Thymus (tissue), 11 donors: Measurements from ENCODE around the gene NUP98. TPM values are rescaled to one million over a fixed set of nuclear protein-coding genes. Genes with fewer than 3 reads are reported as not detected.

ENCODE experiments used
- DNase-seq, 9 donors: peaks; one replicate each; pipeline ENCODE4 v3.0.0-alpha.2; 2013; ENCODE audit warnings: low spot score in 9 of 9, low read depth in 6 of 9, missing footprints in 1 of 9
- H3K27ac ChIP-seq, 2 donors: one replicate each; pipeline ENCODE4 v1.5.1; 2013; ENCODE audit warnings: control low read depth in 1 of 2, low read depth in 1 of 2, low read length in 1 of 2, mild to moderate bottlenecking in 1 of 2, moderate library complexity in 1 of 2
- H3K27me3 ChIP-seq, 2 donors: one replicate each; pipeline ENCODE4 v1.5.1; 2013; ENCODE audit warnings: low read length in 1 of 2; ENCODE audit not compliant: control insufficient read depth in 2 of 2, insufficient read depth in 1 of 2
- H3K36me3 ChIP-seq, 2 donors: one replicate each; pipeline ENCODE4 v1.5.1; 2013; ENCODE audit warnings: low read length in 1 of 2, mild to moderate bottlenecking in 1 of 2, moderate library complexity in 1 of 2; ENCODE audit not compliant: control insufficient read depth in 2 of 2, insufficient read depth in 2 of 2
- H3K4me1 ChIP-seq, 2 donors: one replicate each; pipeline ENCODE4 v1.5.1; 2013; ENCODE audit warnings: low read length in 2 of 2; ENCODE audit not compliant: control insufficient read depth in 2 of 2, insufficient read depth in 2 of 2
- H3K4me3 ChIP-seq, 2 donors: one replicate each; pipeline ENCODE4 v1.5.1; 2013; ENCODE audit warnings: low read length in 2 of 2, control low read depth in 1 of 2, mild to moderate bottlenecking in 1 of 2
- H3K9me3 ChIP-seq, 2 donors: one replicate each; pipeline ENCODE4 v1.5.1; 2013; ENCODE audit warnings: low read length in 1 of 2, mild to moderate bottlenecking in 1 of 2; ENCODE audit not compliant: control insufficient read depth in 2 of 2, insufficient read depth in 1 of 2
- whole genome bisulfite sequencing: extraction: QIAGEN DNeasy Blood & Tissue Kit; methylation state at CpG from one replicate; pipeline ENCODE4 v1.1.7; 2013; 5-methylcytosine and 5-hydroxymethylcytosine counted together
- polyA plus RNA-seq: library from polyadenylated mRNA; stranded (reverse); fragments of 200-250 nt; gene quantifications from one replicate; pipeline ENCODE4 v1.2.3, GENCODE V29; 2013
- total RNA-seq: library from RNA; stranded (reverse); fragments of 120-200 nt; gene quantifications from one replicate; pipeline ENCODE4 v1.2.4, GENCODE V29; 2013
- donor health status: healthy.

The NUP98 gene
- total and polyA plus RNA-seq, 2 donors = 23.0 to 59.0 TPM

GRCh38 chr11:3808861-3809623 is 11.7 kb upstream of the NUP98 start:
- Histone ChIP-seq H3K4me1 (peaks cover 0 to 12% of the 10 kb centered on the region in 2 donors), H3K27ac (peak overlapping the region in 1 of 2 donors; percentile 35), H3K9me3 (peaks cover 0 to 3% of the 10 kb centered on the region in 2 donors), H3K4me3 (peak overlapping the region; percentile 79 to 86), H3K27me3 (no peaks in the 10 kb centered on the region), H3K36me3 (peaks cover 4 to 6% of the 10 kb centered on the region in 2 donors)
- DNase-seq = peak in 6 of 9 donors; percentile 16 to 71 (median 38)
- WGBS = 25% methylated on average over 5 of the region's 5 CpGs

GRCh38 chr11:3807909-3808860 is 10.8 kb upstream of the NUP98 start, which contains the start of gene PGAP2:
Gene PGAP2, plus strand, starts transcription at chr11:3808560. Its CDS starts 2,700 bp downstream, at chr11:3811260.
- H3K9me3 ChIP-seq = peaks cover 0 to 3% of the 10 kb centered on the region in 2 donors
- H3K4me1 ChIP-seq = peaks cover 0 to 12% of the 10 kb centered on the region in 2 donors
- H3K4me3 ChIP-seq = peak within 1 kb of the TSS; percentile 79 to 86
- H3K27ac ChIP-seq = peak within 1 kb of the TSS; percentile 64 to 79
- H3K27me3 ChIP-seq = no peaks in the 10 kb centered on the region
- peaks cover 4 to 6% of the 10 kb centered on the region in 2 donors for H3K36me3 ChIP-seq
- under 1% methylated on average over 55 of the region's 55 CpGs for WGBS
- DNase-seq = peak in 7 of 9 donors; percentile 19 to 77 (median 52)

- 92% methylated on average over 11 of the region's 11 CpGs for WGBS
Observed at GRCh38 chr11:3803726-3804495, 6.6 kb upstream of the NUP98 start.

GRCh38 chr11:3802011-3802790 is 4.8 kb upstream of the NUP98 start:
- H3K4me1 ChIP-seq = peaks cover 0 to 6% of the 10 kb centered on the region in 2 donors
- H3K9me3 ChIP-seq = no peaks in the 10 kb centered on the region
- 98% methylated on average over 4 of the region's 4 CpGs for WGBS
- no peaks in the 10 kb centered on the region for H3K36me3 ChIP-seq
- H3K4me3 ChIP-seq = no peak overlapping the region
- H3K27ac ChIP-seq = no peak overlapping the region
- DNase-seq = no peak
- no peaks in the 10 kb centered on the region for H3K27me3 ChIP-seq

More at GRCh38 chr11:3803726-3804495, 6.6 kb upstream of the NUP98 start:
- Histone ChIP-seq H3K4me1 (peaks cover 0 to 10% of the 10 kb centered on the region in 2 donors), H3K9me3 (peaks cover 0 to 3% of the 10 kb centered on the region in 2 donors), H3K27me3 (no peaks in the 10 kb centered on the region), H3K36me3 (no peaks in the 10 kb centered on the region), H3K4me3 (no peak overlapping the region), H3K27ac (no peak overlapping the region)
- no peak for DNase-seq

- H3K36me3 ChIP-seq = no peaks in the 10 kb centered on the region
- no peak for DNase-seq
- H3K27me3 ChIP-seq = no peaks in the 10 kb centered on the region
- 76% methylated on average over 5 of the region's 5 CpGs for WGBS
- H3K4me3 ChIP-seq = no peak overlapping the region
- H3K9me3 ChIP-seq = no peaks in the 10 kb centered on the region
- H3K4me1 ChIP-seq = peaks cover 5 to 19% of the 10 kb centered on the region in 2 donors
- H3K27ac ChIP-seq = no peak overlapping the region
Observed at GRCh38 chr11:3799873-3800272, 2.5 kb upstream of the NUP98 start.

- H3K27me3 ChIP-seq = no peaks in the 10 kb centered on the region
- no peak overlapping the region for H3K4me3 ChIP-seq
- no peaks in the 10 kb centered on the region for H3K9me3 ChIP-seq
- 97% methylated on average over 9 of the region's 9 CpGs for WGBS
- no peak for DNase-seq
- H3K27ac ChIP-seq = no peak overlapping the region
- H3K36me3 ChIP-seq = peaks cover 2 to 6% of the 10 kb centered on the region in 2 donors
- H3K4me1 ChIP-seq = peaks cover 7 to 19% of the 10 kb centered on the region in 2 donors
Observed at GRCh38 chr11:3799143-3799542, 1.8 kb upstream of the NUP98 start.

- H3K9me3 ChIP-seq = no peaks in the 10 kb centered on the region
- H3K4me3 ChIP-seq = peak overlapping the region; percentile 91 to 93
- peaks cover 18 to 25% of the 10 kb centered on the region in 2 donors for H3K36me3 ChIP-seq
- peaks cover 7 to 19% of the 10 kb centered on the region in 2 donors for H3K4me1 ChIP-seq
- WGBS = under 1% methylated on average over 26 of the region's 26 CpGs
- DNase-seq = peak in 2 of 9 donors; percentile 10 to 27
- peak overlapping the region; percentile 92 to 93 for H3K27ac ChIP-seq
- no peaks in the 10 kb centered on the region for H3K27me3 ChIP-seq
Observed at GRCh38 chr11:3796801-3797328, 489 bp downstream of the NUP98 start.

- peak overlapping the region in 1 of 2 donors; percentile 92 for H3K27ac ChIP-seq
- H3K4me1 ChIP-seq = peaks cover 7 to 19% of the 10 kb centered on the region in 2 donors
- H3K4me3 ChIP-seq = peak overlapping the region; percentile 91 to 93
- DNase-seq = no peak
- H3K9me3 ChIP-seq = no peaks in the 10 kb centered on the region
- no peaks in the 10 kb centered on the region for H3K27me3 ChIP-seq
- peaks cover 19 to 25% of the 10 kb centered on the region in 2 donors for H3K36me3 ChIP-seq
- WGBS = 19% methylated on average over 14 of the region's 14 CpGs
Observed at GRCh38 chr11:3796346-3796745, 1.0 kb downstream of the NUP98 start.
